K562 (cell line): ENCODE data around the gene ZNF618.

ENCODE experiments used
- CREB1 ChIP-seq, 2 experiments: sonication (generic) in 1 of 2; formaldehyde crosslinking in 1 of 2; IDR thresholded peaks; 2 replicates each; pipeline versions ENCODE4 v1.6.1 to v1.8.0; 2012 to 2022; ENCODE audit warnings: inconsistent platforms in 1 of 2, mild to moderate bottlenecking in 1 of 2, missing genetic modification reagents in 1 of 2, moderate library complexity in 1 of 2
- CTCF ChIP-seq, 3 experiments: IDR thresholded peaks in 2 of 3; conservative IDR thresholded peaks in 1 of 3; 2 replicates each; pipeline ENCODE4 v1.5.1; 2011 to 2012; ENCODE audit warnings: low read length in 3 of 3, mild to moderate bottlenecking in 3 of 3, control low read depth in 2 of 3, improper control_type of control experiment in 1 of 3, inconsistent platforms in 1 of 3, low read depth in 1 of 3, mixed read lengths in 1 of 3, moderate library complexity in 1 of 3; ENCODE audit not compliant: insufficient read depth in 2 of 3
- EZH2 ChIP-seq: IDR thresholded peaks from 2 replicates; pipeline ENCODE4 v1.6.1; 2012; ENCODE audit warnings: low read depth, mild to moderate bottlenecking, inconsistent platforms, low read length, borderline replicate concordance
- HLTF ChIP-seq: fragments of 450-650 bp; IDR thresholded peaks from 2 replicates; pipeline ENCODE4 v1.6.1; 2016
- POLR2A ChIP-seq: fragments of 450-650 bp; conservative IDR thresholded peaks from 2 replicates; pipeline ENCODE4 v1.6.1; 2016
- PRDM10 ChIP-seq: fragments of 450-650 bp; IDR thresholded peaks from 2 replicates; pipeline ENCODE4 v1.6.1; 2018; ENCODE audit not compliant: partially characterized antibody
- USF1 ChIP-seq: sonication (generic); formaldehyde crosslinking; IDR thresholded peaks from 2 replicates; pipeline ENCODE4 v1.9.0; 2022; ENCODE audit warnings: mild to moderate bottlenecking, missing genetic modification reagents

GRCh38 chr9:113885183-113886025, 9.3 kb downstream of the ZNF618 start:
- TF ChIP-seq PRDM10: no peak
- TF ChIP-seq CTCF (IDR thresholded peaks at IDR 0.05 in 2 of 3, conservative IDR thresholded peaks at IDR 0.05 in 1 of 3; ENCODE audit: insufficient read depth in 2 of 3, low read depth in 1 of 3, low read length in 3 of 3): no peak
- TF ChIP-seq USF1 (CRISPR knock-in tag): no peak
- no peak for TF ChIP-seq EZH2
- TF ChIP-seq POLR2A: peak; percentile 41; the same call in 1 of the 2 replicates
- TF ChIP-seq HLTF: no peak
- TF ChIP-seq CREB1 (IDR thresholded peaks at IDR 0.05): no peak; the same call in 1 of the 2 replicates
- TF ChIP-seq CREB1 (CRISPR knock-in tag; IDR thresholded peaks at IDR 0.05): no peak
